Immature natural killer cell (primary cell): ENCODE measurements around the gene MYO7A. TPM values are rescaled to one million over a fixed set of nuclear protein-coding genes. Genes with fewer than 3 reads are reported as not detected.
A peak's percentile ranks its signal among the peaks of the same experiment; 100 is the strongest.

ENCODE experiments used
- DNase-seq, 3 donors: peaks; one replicate each; pipeline ENCODE4 v3.0.0; 2022; ENCODE audit warnings: mixed read lengths in 1 of 3
- H3K27ac Mint-ChIP-seq, 6 donors: one replicate each; pipeline ENCODE4 v1.8.0; 2020; ENCODE audit warnings: mixed read lengths in 6 of 6, mild to moderate bottlenecking in 5 of 6, inconsistent platforms in 4 of 6, moderate library complexity in 3 of 6
- H3K27me3 Mint-ChIP-seq, 3 donors: one replicate each; pipeline ENCODE4 v1.8.0; 2020 to 2021; ENCODE audit warnings: low read depth in 3 of 3, mild to moderate bottlenecking in 3 of 3, mixed read lengths in 3 of 3, moderate library complexity in 3 of 3, inconsistent platforms in 1 of 3
- H3K36me3 Mint-ChIP-seq, 3 donors: one replicate each; pipeline ENCODE4 v1.8.0; 2020; ENCODE audit warnings: mixed read lengths in 3 of 3, inconsistent platforms in 2 of 3, mild to moderate bottlenecking in 2 of 3
- H3K4me1 Mint-ChIP-seq, 2 donors: one replicate each; pipeline ENCODE4 v1.8.0; 2020; ENCODE audit warnings: inconsistent platforms in 2 of 2, mild to moderate bottlenecking in 2 of 2, mixed read lengths in 2 of 2, moderate library complexity in 1 of 2
- H3K4me3 Mint-ChIP-seq, 5 donors: one replicate each; pipeline ENCODE4 v1.8.0; 2020; ENCODE audit warnings: mild to moderate bottlenecking in 5 of 5, mixed read lengths in 5 of 5, inconsistent platforms in 3 of 5, moderate library complexity in 3 of 5
- H3K9me3 Mint-ChIP-seq, 6 donors: one replicate each; pipeline ENCODE4 v1.8.0; 2020; ENCODE audit warnings: mild to moderate bottlenecking in 6 of 6, mixed read lengths in 6 of 6, inconsistent platforms in 4 of 6, moderate library complexity in 3 of 6
- polyA plus RNA-seq, 3 donors: library from polyadenylated mRNA; unstranded; fragments of 300-500 nt; fragmentation: Illumina TruSeq; gene quantifications; one replicate each; pipeline ENCODE4 v1.2.3, GENCODE V29; 2021

MYO7A gene
- polyA plus RNA-seq, 3 donors from 2014 or later, result 0.21 to 0.45 TPM; not detected in 1

DNA sequence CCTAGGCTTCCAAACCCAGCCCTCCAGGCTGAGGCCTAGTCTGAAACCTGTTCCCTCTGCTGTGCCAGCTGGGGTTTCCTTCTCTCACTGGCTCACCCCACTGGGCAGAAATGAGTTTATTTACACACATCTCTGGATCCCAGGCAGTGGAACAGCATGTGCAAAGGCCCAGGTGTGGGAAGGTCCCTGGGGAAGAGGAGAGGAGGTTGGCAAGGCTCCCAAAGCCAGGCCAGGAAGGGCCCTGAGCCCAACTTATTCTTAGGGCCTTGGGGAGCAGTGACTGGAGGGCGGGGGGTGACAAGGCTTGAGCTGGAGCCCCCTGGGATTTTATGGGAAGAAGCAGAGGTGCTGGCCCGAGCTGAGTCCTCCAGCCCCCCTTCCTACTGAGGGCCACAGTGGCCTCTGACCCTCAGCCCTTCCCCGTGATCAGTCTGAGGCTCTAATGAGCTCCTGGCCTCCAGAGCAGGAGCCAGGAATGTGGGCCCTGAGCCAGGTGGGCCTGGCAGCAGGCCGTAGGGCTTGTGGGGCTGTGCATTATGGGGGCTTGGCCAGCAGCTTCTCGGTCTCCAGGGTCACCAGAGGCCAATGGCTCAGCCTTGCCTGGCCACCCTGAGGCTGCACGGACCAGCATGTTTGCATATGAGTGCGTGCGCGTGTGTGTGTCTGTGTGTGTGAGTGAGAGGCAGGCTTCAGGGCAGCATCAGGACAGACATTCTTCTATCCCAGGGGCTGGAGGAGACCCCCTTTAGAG, 2.9 kb downstream of the MYO7A start:
- peaks cover 5 to 13% of the 10 kb centered on the region in 2 donors for H3K4me1 Mint-ChIP-seq
- DNase-seq, result no peak
- H3K4me3 Mint-ChIP-seq, result no peak overlapping the region
- no peaks in the 10 kb centered on the region for H3K36me3 Mint-ChIP-seq
- no peaks in the 10 kb centered on the region for H3K9me3 Mint-ChIP-seq
- peaks cover 6 to 14% (median 6%) of the 10 kb centered on the region in 3 donors for H3K27me3 Mint-ChIP-seq
- no peak overlapping the region for H3K27ac Mint-ChIP-seq

DNA sequence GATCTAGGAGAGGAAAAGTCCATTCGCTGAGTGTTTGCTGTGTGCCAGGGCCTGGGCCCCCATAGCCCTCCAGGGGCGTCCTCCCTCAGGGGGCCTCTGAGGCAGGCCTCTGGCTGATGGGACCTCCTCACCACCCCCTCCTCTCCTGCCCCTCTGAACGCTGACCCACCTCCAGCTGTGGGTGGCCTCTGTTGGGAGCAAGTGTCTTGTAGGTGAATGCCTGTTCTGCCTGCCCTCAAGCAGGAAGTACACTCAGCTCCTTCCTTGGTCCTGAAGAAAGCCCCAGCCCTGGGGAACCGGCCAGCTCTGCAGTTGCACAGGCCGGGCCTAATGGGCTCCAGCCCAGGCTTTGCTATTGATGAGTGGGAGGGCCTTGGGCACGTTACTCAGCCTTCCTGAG, 3.5 kb downstream of the MYO7A start:
- H3K36me3 Mint-ChIP-seq, result no peaks in the 10 kb centered on the region
- H3K9me3 Mint-ChIP-seq, result no peaks in the 10 kb centered on the region
- no peak overlapping the region for H3K4me3 Mint-ChIP-seq
- H3K27me3 Mint-ChIP-seq, result peaks cover 6 to 14% (median 7%) of the 10 kb centered on the region in 3 donors
- H3K4me1 Mint-ChIP-seq, result peaks cover 5 to 9% of the 10 kb centered on the region in 2 donors
- no peak for DNase-seq
- H3K27ac Mint-ChIP-seq, result no peak overlapping the region

DNA sequence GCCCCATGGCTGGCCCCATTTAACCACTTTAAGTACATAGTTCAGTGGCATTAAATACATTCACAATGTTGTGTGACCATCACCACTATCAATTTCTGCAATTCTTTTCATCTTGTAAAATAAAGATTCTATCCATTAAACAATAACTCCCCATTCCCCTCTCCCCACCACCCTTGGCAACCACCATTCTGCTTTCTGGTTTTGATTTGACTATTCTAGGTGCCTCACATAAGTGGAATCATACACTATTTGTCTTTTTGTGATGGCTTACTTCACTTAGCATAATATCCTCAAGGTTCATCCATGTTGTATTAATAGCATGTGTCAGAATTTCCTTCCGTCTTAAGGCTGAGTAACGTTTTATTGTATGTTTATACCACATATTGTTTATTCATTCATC, 7.0 kb downstream of the MYO7A start:
- Mint-ChIP-seq H3K36me3 (no peaks in the 10 kb centered on the region), H3K9me3 (no peaks in the 10 kb centered on the region), H3K27ac (no peak overlapping the region), H3K4me3 (no peak overlapping the region), H3K4me1 (no peaks in the 10 kb centered on the region), H3K27me3 (peaks cover 6 to 30% (median 10%) of the 10 kb centered on the region in 3 donors)
- DNase-seq, result no peak

DNA sequence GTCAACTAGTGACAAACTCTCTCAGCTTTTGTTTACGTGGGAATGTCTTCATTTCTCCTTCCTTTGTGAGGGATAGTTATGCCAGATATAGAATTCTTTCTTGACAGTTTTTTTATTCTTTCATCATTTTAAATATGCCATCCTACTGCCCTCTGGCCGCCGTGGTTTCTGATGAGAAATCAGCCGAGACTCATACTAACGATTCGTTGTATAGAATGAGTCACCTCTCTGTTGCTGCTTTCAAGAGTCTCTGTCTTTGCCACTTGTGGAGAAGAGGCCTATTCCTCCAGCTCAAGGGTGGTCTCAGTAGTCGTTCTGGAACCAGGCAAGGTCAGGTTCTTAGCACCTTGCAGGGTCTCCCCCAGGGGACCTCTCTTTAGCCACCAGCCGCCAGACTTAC, 8.0 kb downstream of the MYO7A start:
- Mint-ChIP-seq H3K4me3 (no peak overlapping the region), H3K4me1 (no peaks in the 10 kb centered on the region), H3K36me3 (no peaks in the 10 kb centered on the region), H3K9me3 (no peaks in the 10 kb centered on the region), H3K27ac (no peak overlapping the region), H3K27me3 (peaks cover 5 to 35% (median 14%) of the 10 kb centered on the region in 3 donors)
- DNase-seq, result no peak

DNA sequence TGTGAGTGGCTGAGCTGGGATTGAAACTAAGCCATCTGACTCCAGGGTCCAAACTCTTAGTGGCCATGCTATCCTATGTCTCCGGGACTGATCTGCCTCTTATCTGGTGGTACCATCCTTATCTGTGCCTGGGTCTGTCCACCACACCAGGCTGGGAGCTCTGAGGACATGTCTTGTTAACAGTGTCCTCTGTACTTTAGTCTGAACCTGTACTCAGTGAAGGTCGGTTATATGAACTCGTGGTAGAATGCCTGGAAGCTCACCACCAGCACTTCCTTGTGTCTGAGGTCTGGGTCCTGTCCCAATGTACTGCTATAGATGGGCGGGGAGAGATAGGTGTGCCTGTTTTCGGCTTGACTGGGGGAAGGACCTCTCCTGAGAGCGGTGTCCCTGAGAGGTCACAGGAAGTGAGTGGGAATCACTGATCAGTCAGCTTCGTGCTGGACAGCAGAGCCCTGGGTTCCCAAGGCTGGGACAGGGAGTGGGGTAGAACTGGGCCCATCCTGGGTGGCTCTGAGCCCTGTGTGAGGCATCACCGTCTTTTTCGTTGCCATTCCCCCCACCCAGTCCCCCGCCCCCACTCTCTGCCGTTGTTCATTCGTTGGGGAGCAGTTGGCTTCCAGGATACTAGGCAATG, 8.9 kb downstream of the MYO7A start:
- H3K4me3 Mint-ChIP-seq, result no peak overlapping the region
- peaks cover 4 to 5% of the 10 kb centered on the region in 2 donors for H3K4me1 Mint-ChIP-seq
- no peaks in the 10 kb centered on the region for H3K9me3 Mint-ChIP-seq
- DNase-seq, result no peak
- H3K27me3 Mint-ChIP-seq, result peaks cover 8 to 33% (median 14%) of the 10 kb centered on the region in 3 donors
- H3K36me3 Mint-ChIP-seq, result no peaks in the 10 kb centered on the region
- no peak overlapping the region for H3K27ac Mint-ChIP-seq

DNA sequence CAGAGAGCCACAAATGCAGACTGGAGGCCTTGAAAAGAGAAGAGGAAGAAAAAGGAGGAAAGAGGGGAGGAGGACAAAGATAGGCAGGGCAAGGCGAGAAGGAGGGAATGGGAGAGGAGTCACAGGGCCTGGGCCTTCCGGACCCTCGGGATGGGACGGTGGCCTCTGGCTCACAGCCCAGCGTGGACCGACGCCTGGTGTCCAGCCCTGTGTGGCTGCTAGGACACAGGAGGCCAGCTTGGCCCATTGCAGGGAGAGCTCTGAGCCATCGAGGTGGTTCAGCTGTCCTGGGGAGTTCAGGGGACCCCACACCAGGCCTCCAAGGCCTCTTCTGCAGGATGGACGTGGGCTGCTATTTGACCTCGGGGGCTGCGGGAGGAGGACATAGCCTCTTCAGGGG, 9.4 kb downstream of the MYO7A start:
- Mint-ChIP-seq H3K27me3 (peaks cover 10 to 34% (median 17%) of the 10 kb centered on the region in 3 donors), H3K4me3 (no peak overlapping the region), H3K27ac (no peak overlapping the region), H3K4me1 (peaks cover 10% of the 10 kb centered on the region in 2 donors), H3K9me3 (no peaks in the 10 kb centered on the region), H3K36me3 (no peaks in the 10 kb centered on the region)
- no peak for DNase-seq

DNA sequence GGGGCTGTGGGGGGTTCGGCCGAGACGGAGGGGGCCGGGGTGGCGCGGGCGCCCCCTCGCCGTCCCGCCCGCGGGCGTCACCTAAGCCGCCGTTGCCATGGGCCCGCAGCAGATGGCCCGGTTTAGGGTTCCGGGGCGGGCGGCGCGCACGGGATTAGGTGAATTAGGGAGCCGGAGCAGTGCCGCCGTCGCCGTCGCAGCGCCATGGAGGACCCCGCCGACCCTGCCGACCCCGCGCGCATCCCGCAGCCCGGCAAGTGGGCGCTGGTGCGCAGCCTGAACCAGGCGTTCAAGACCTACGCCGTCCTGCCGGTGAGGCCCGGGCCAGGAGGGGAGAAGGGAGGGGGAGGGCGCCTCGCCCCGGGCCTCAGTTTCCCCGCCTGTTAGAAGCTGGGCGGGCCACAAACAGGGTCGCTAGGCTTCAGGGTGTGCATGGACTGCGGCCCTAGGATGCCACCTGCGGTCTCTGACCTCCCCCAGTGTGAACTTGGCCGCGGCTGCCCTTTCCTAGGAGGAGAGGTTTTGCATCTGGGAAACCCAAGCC, 10.1 kb downstream of the MYO7A start:
- H3K27ac Mint-ChIP-seq, result no peak overlapping the region
- peaks cover 10 to 34% (median 17%) of the 10 kb centered on the region in 3 donors for H3K27me3 Mint-ChIP-seq

DNA sequence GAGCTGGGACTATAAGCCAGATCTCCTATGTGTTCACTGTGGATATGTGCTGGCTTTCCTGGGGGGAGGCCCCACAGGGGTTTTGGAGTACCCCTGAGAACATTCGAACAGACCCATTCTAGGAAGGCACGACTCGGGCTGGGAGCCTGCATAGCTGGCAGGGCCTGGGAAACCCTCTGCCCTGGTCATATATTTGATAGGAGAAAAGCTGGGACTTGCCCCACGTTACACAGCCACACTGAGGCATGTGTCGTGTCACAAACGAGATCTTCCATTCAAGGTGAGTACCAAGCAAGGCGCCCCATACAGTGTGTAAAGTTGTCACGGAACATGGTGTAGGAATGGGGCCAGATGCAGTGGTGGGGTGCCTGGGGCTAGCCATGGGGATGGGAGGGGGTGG, 11.2 kb downstream of the MYO7A start:
- H3K27me3 Mint-ChIP-seq, result peaks cover 10 to 34% (median 20%) of the 10 kb centered on the region in 3 donors
- no peaks in the 10 kb centered on the region for H3K9me3 Mint-ChIP-seq
- no peak overlapping the region for H3K4me3 Mint-ChIP-seq
- no peaks in the 10 kb centered on the region for H3K36me3 Mint-ChIP-seq
- no peak overlapping the region for H3K27ac Mint-ChIP-seq
- peaks cover 18 to 22% of the 10 kb centered on the region in 2 donors for H3K4me1 Mint-ChIP-seq
- DNase-seq, result no peak

More for the DNA sequence above, 10.1 kb downstream of the MYO7A start:
- H3K4me3 Mint-ChIP-seq, result no peak overlapping the region
- no peaks in the 10 kb centered on the region for H3K9me3 Mint-ChIP-seq
- H3K4me1 Mint-ChIP-seq, result peaks cover 17 to 18% of the 10 kb centered on the region in 2 donors
- DNase-seq, result no peak
- no peaks in the 10 kb centered on the region for H3K36me3 Mint-ChIP-seq

DNA sequence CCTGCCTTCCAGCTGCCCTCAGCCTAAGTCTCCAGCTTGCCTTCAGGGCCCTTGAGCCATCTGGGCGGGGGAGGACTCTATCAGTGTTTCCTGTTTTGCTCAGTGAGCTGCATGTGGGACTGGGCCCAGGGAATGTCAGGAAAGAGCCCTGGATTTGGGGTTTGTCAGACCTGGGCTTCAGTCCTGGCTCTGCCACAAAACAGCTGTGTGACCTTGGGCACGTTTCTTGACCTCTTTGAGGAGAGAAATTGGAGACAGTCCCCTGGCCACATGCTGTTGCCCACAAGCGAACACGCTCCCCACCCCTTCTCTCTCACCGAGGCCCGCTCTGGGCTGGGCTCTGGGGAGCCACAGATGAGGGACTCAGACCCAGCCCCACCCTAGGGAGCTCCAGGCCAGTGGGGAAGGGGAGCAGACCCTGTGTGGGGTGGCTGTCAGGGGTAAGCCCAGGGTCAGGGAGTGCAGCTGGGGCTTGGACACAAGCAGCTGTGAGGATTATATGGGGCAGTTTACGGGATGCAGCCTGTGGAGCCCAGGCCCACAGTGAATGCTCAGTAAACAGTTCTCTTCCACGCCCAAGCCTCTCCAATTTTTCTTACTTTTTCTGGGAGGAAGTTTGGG, 12.3 kb downstream of the MYO7A start:
- peaks cover 18 to 22% of the 10 kb centered on the region in 2 donors for H3K4me1 Mint-ChIP-seq
- no peaks in the 10 kb centered on the region for H3K9me3 Mint-ChIP-seq
- no peak for DNase-seq
- H3K4me3 Mint-ChIP-seq, result no peak overlapping the region
- no peak overlapping the region for H3K27ac Mint-ChIP-seq
- peaks cover 10 to 34% (median 20%) of the 10 kb centered on the region in 3 donors for H3K27me3 Mint-ChIP-seq
- H3K36me3 Mint-ChIP-seq, result no peaks in the 10 kb centered on the region

DNA sequence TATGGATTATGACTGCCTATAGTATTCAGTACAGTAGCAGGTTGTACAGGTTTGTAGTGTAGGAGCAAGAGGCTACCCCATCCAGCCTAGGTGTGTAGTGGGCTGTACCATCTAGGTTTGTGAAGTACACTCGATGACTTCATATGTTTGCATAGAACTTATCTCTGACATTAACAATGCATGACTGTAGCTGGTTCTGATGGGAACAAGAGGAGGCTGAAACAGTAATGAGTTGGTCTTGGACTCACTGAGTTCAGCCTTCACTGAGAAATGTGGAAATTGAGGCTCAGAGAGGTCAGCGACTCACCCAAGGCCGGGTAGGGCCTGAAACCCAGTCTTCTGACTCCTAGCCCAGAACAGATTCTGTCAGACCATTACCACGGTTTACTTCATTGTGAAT, 13.0 kb downstream of the MYO7A start:
- peaks cover 18 to 22% of the 10 kb centered on the region in 2 donors for H3K4me1 Mint-ChIP-seq
- H3K9me3 Mint-ChIP-seq, result no peaks in the 10 kb centered on the region
- H3K27me3 Mint-ChIP-seq, result peaks cover 13 to 36% (median 20%) of the 10 kb centered on the region in 3 donors
- no peak overlapping the region for H3K27ac Mint-ChIP-seq
- H3K4me3 Mint-ChIP-seq, result no peak overlapping the region
- no peaks in the 10 kb centered on the region for H3K36me3 Mint-ChIP-seq
- no peak for DNase-seq

DNA sequence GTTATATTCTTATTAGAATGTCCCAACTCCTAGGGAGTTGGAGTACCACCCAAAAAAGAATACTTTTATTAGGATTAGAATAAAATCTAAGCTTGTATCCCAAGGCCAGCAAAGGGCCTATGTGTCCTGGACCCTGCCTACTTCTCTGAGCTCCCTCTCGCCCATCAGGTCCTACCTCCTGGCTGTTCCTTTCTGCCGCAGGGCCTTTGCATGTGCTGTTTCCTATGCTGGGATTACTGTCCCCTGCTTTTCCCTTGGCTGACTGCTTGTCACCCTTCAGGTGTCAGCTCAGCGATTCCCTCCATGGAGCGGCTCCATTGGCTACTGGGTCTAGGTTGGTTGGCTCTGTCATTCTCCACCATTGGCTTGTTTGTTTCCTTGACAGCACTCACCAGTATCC, 13.4 kb downstream of the MYO7A start:
- no peak for DNase-seq
- H3K27ac Mint-ChIP-seq, result peak overlapping the region in 4 of 6 donors; percentile 56 to 81 (median 74)
- peak overlapping the region in 1 of 5 donors; percentile 62 for H3K4me3 Mint-ChIP-seq
- H3K9me3 Mint-ChIP-seq, result no peaks in the 10 kb centered on the region
- H3K36me3 Mint-ChIP-seq, result no peaks in the 10 kb centered on the region
- H3K27me3 Mint-ChIP-seq, result peaks cover 15 to 35% (median 21%) of the 10 kb centered on the region in 3 donors
- H3K4me1 Mint-ChIP-seq, result peaks cover 18 to 22% of the 10 kb centered on the region in 2 donors

DNA sequence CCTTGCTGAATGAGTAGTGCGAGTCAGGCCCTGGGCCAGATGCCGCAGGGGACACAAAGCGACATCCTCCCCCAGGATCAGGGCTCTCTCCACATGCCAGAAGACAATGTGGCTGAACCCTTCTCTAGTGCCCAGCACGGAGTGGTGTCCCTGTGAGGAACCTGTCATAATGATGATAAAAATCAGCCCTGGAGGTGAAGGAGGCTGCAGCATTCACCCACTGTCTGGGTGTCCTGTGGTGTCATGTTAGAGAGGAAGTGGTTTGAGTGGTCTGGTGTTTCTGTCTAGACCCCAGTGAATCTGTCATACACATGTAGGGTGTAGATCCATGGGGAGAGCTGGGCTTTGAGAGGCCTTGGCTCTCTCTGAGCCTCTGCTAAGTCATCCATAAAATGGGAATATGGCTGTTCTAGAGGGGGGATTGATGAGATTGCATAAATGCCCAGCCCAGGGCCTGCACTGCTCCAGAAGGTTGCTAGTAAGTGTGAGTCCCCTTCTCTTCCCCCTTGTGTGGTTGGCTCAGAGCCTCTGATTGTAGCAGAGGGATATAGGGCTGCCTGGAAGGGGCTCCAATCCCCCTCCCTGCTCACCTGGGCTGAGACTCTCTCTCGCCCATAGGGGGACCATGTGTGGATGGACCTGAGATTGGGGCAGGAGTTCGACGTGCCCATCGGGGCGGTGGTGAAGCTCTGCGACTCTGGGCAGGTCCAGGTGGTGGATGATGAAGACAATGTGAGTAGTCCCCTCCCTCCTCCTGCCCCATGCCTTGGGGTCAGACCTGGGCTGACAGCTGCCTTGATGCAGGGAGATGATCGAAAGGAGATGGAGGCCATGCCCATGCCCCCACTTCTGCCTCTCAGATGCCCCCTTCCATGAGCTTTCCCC, 14.3 kb downstream of the MYO7A start:
- Mint-ChIP-seq H3K4me1 (peaks cover 22% of the 10 kb centered on the region in 2 donors), H3K36me3 (no peaks in the 10 kb centered on the region), H3K27me3 (peaks cover 13 to 30% (median 23%) of the 10 kb centered on the region in 3 donors), H3K9me3 (no peaks in the 10 kb centered on the region), H3K4me3 (peak overlapping the region; percentile 4 to 62 (median 30)), H3K27ac (peak overlapping the region in 5 of 6 donors; percentile 56 to 81 (median 71))
- peak; percentile 75 to 80 (median 75) for DNase-seq

DNA sequence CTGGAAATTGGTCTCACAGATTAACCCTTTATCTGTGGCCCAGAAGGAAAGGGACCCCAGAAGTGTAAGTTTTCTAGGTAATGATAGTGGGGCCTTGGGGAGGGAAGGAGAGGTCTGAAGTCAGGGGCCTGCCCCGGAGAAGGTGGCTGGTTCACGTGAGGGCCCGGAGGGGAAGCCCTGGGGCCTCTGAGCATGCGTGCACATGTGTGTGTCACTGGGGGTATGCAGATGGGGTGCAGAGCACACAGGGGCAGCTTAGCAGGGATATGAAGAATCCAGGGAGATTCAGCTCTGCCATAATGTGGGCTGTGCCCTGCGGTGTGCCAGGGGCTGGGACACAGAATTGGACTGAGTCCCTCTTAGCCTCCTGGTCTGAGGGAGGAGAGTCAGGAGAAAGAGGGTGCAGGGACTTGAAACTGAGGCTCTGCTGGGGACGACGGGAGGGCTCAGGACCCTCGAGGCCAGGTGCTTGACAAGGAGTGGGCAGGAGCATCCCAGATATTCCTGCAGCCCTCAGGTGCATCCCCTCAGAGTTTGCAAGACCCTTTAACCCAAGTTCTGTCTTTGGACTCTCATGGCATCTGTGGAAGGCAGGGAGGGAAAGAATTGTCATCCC, 15.5 kb downstream of the MYO7A start:
- no peaks in the 10 kb centered on the region for H3K9me3 Mint-ChIP-seq
- peaks cover 13 to 30% (median 26%) of the 10 kb centered on the region in 3 donors for H3K27me3 Mint-ChIP-seq
- no peaks in the 10 kb centered on the region for H3K36me3 Mint-ChIP-seq
- H3K4me1 Mint-ChIP-seq, result peaks cover 29 to 30% of the 10 kb centered on the region in 2 donors
- peak overlapping the region in 1 of 5 donors; percentile 2 for H3K4me3 Mint-ChIP-seq
- no peak for DNase-seq
- H3K27ac Mint-ChIP-seq, result peak overlapping the region in 3 of 6 donors; percentile 47 to 62 (median 56)
